GM12878 (cell line): Measurements from ENCODE around the gene PSMD8.

Experiments
- BHLHE40 ChIP-seq, 2 experiments: fragments of 450-650 bp in 1 of 2; IDR thresholded peaks; 2 replicates each; pipeline ENCODE4 v1.6.1; 2011 to 2017; ENCODE audit warnings: low read depth in 2 of 2, borderline replicate concordance in 1 of 2, improper control_type of control experiment in 1 of 2, low read length in 1 of 2, mild to moderate bottlenecking in 1 of 2
- CEBPB ChIP-seq, 2 experiments: fragments of 150-350 bp in 1 of 2; IDR thresholded peaks; 2 replicates each; pipeline ENCODE4 v1.6.1; 2012 to 2014; ENCODE audit warnings: low read depth in 2 of 2, low read length in 2 of 2, borderline replicate concordance in 1 of 2, inconsistent platforms in 1 of 2
- CTCF ChIP-seq, 3 experiments: IDR thresholded peaks in 2 of 3; conservative IDR thresholded peaks in 1 of 3; 2 replicates each; pipeline ENCODE4 v1.5.1; 2011; ENCODE audit warnings: low read depth in 3 of 3, low read length in 3 of 3, mild to moderate bottlenecking in 3 of 3, control low read depth in 2 of 3, moderate library complexity in 2 of 3, inconsistent platforms in 1 of 3, mixed read lengths in 1 of 3; ENCODE audit not compliant: control insufficient read depth in 2 of 3, insufficient read depth in 1 of 3; ENCODE audit errors: extremely low read depth in 1 of 3
- EP300 ChIP-seq, 2 experiments: fragments of 150-350 bp in 1 of 2; IDR thresholded peaks; 2 replicates each; pipeline ENCODE4 v1.6.1; 2011 to 2012; ENCODE audit warnings: low read depth in 2 of 2, low read length in 2 of 2, borderline replicate concordance in 1 of 2, improper control_type of control experiment in 1 of 2, inconsistent platforms in 1 of 2; ENCODE audit not compliant: control insufficient read depth in 1 of 2
- EZH2 ChIP-seq: IDR thresholded peaks from 2 replicates; pipeline ENCODE4 v1.6.1; 2012; ENCODE audit warnings: low read depth, mild to moderate bottlenecking, control low read depth, inconsistent platforms, low read length, borderline replicate concordance; ENCODE audit not compliant: control insufficient read depth
- JUNB ChIP-seq: IDR thresholded peaks from 2 replicates; pipeline ENCODE4 v1.6.1; 2016; ENCODE audit warnings: antibody characterized with exemption, mild to moderate bottlenecking
- KDM1A ChIP-seq: fragments of 200-600 bp; sonication (generic); IDR thresholded peaks from 2 replicates; pipeline ENCODE4 v1.6.1; 2016; ENCODE audit warnings: borderline replicate concordance
- MXI1 ChIP-seq: fragments of 150-350 bp; IDR thresholded peaks from 2 replicates; pipeline ENCODE4 v1.6.1; 2011; ENCODE audit warnings: low read depth, mild to moderate bottlenecking, inconsistent platforms, low read length, improper control_type of control experiment
- PKNOX1 ChIP-seq: fragments of 450-650 bp; IDR thresholded peaks from 2 replicates; pipeline ENCODE4 v1.6.1; 2016; ENCODE audit warnings: mild to moderate bottlenecking
- POLR2A ChIP-seq: IDR thresholded peaks from 2 replicates; pipeline ENCODE4 v1.6.1; 2011; ENCODE audit warnings: low read depth, mild to moderate bottlenecking, low read length
- REST ChIP-seq: IDR thresholded peaks from 2 replicates; pipeline ENCODE4 v1.6.1; 2012; ENCODE audit warnings: mild to moderate bottlenecking, low read depth, low read length
- SMARCA5 ChIP-seq: fragments of 450-650 bp; IDR thresholded peaks from 2 replicates; pipeline ENCODE4 v1.6.1; 2017; ENCODE audit warnings: mild to moderate bottlenecking
- ZNF217 ChIP-seq: fragments of 450-650 bp; IDR thresholded peaks from 2 replicates; pipeline ENCODE4 v1.6.1; 2017; ENCODE audit warnings: antibody characterized with exemption, mild to moderate bottlenecking

- TF ChIP-seq EZH2 (no peak), JUNB (no peak), CEBPB (IDR thresholded peaks at IDR 0.05; ENCODE audit: borderline replicate concordance in 1 of 2, low read depth in 2 of 2, low read length in 2 of 2) (no peak), CTCF (IDR thresholded peaks at IDR 0.05 in 2 of 3, conservative IDR thresholded peaks at IDR 0.05 in 1 of 3; ENCODE audit: control insufficient read depth in 2 of 3, extremely low read depth in 1 of 3, insufficient read depth in 1 of 3, low read depth in 3 of 3, low read length in 3 of 3) (no peak), KDM1A (no peak), POLR2A (no peak), SMARCA5 (no peak), ZNF217 (no peak), PKNOX1 (no peak), REST (no peak), EP300 (IDR thresholded peaks at IDR 0.05; ENCODE audit: borderline replicate concordance in 1 of 2, control insufficient read depth in 1 of 2, low read depth in 2 of 2, low read length in 2 of 2) (no peak), BHLHE40 (IDR thresholded peaks at IDR 0.05; ENCODE audit: borderline replicate concordance in 1 of 2, low read depth in 2 of 2, low read length in 1 of 2) (no peak), MXI1 (no peak)
Observed at GRCh38 chr19:38429055-38429810, 54.9 kb downstream of the PSMD8 start.
